K562 (cell line): ENCODE measurements around the gene STT3B. TPM values are rescaled to one million over a fixed set of nuclear protein-coding genes. Genes with fewer than 3 reads are reported as not detected.

Experiments
- ATAC-seq: fragments of 200-7000 bp; cut with Tn5 transposase; 3 replicates; pipeline ENCODE4 v1.9.1; 2020; ENCODE audit warnings: moderate library complexity
- BruUV-seq: library from RNA; stranded (reverse); fragments of 400-500 nt; replicated peaks from 2 replicates; lab custom pipeline; 2021; lab: Mats Ljungman, UMichigan
- CTCF ChIA-PET: fragments of 300-600 bp; formaldehyde crosslinking; extraction: SDS; loops from one replicate; lab custom pipeline; 2021; ENCODE audit warnings: low intra/inter-chr PET ratio; lab: Yijun Ruan, JAX
- POLR2A ChIA-PET: fragments of 300-600, 350-650 bp; sonication (Branson Sonifier 250); formaldehyde crosslinking; extraction: SDS; loops from one replicate; lab custom pipeline; 2021; ENCODE audit warnings: antibody characterized with exemption, inconsistent platforms; lab: Yijun Ruan, JAX
- DNase-seq, 4 experiments: peaks; one replicate each; pipeline versions ENCODE4 v3.0.0 to v3.0.0-alpha.2; 2011 to 2018; ENCODE audit warnings: low spot score in 3 of 4, mixed read lengths in 3 of 4; ENCODE audit errors: extremely low read depth in 1 of 4
- FAIRE-seq: peaks from 2 replicates; lab custom pipeline; 2011; peaks lifted over from hg19 to GRCh38; lab: Jason Lieb, UNC
- H2AFZ ChIP-seq: 2 replicates; pipeline ENCODE4 v1.6.0; 2011; ENCODE audit warnings: low read depth, low read length, control low read depth, inconsistent platforms
- H3K27ac ChIP-seq: fragments of 200-600 bp; 3 replicates; pipeline ENCODE4 v1.8.0; 2011; ENCODE audit warnings: low read depth, mild to moderate bottlenecking, control low read depth, inconsistent platforms, low read length, moderate library complexity, mixed read lengths; ENCODE audit errors: extremely low read depth
- H3K27me3 ChIP-seq, 2 experiments: fragments of 300-600 bp in 1 of 2; 2 replicates in 1 of 2; 3 replicates in 1 of 2; pipeline versions ENCODE4 v1.6.0 to v1.8.0; 2011; ENCODE audit warnings: inconsistent platforms in 2 of 2, low read length in 2 of 2, mild to moderate bottlenecking in 1 of 2, mixed read lengths in 1 of 2, moderate library complexity in 1 of 2; ENCODE audit not compliant: control insufficient read depth in 2 of 2, insufficient read depth in 2 of 2
- H3K36me3 ChIP-seq: fragments of 300-600 bp; 3 replicates; pipeline ENCODE4 v1.8.0; 2011; ENCODE audit warnings: mild to moderate bottlenecking, low read length, inconsistent platforms; ENCODE audit not compliant: control insufficient read depth, insufficient read depth
- H3K4me1 ChIP-seq, 2 experiments: fragments of 200-600 bp in 1 of 2; replicated peaks in 1 of 2; 2 replicates in 1 of 2; 3 replicates in 1 of 2; pipeline versions ENCODE4 v1.5.1 to v1.8.0; 2011; ENCODE audit warnings: inconsistent platforms in 2 of 2, low read length in 2 of 2, mild to moderate bottlenecking in 1 of 2, mixed read lengths in 1 of 2, moderate library complexity in 1 of 2; ENCODE audit not compliant: control insufficient read depth in 2 of 2, insufficient read depth in 2 of 2
- H3K4me2 ChIP-seq: 2 replicates; pipeline ENCODE4 v1.6.1; 2011; ENCODE audit warnings: low read length, control low read depth, inconsistent platforms, mixed read lengths; ENCODE audit not compliant: insufficient read depth
- H3K4me3 ChIP-seq: fragments of 200-600 bp; sonication (generic), shearing (Covaris generic); 2 replicates; pipeline ENCODE4 v1.5.1; 2016; ENCODE audit warnings: control low read depth, inconsistent platforms
- H3K79me2 ChIP-seq: fragments of 200-600 bp; 3 replicates; pipeline ENCODE4 v1.8.0; 2011; ENCODE audit warnings: low read length, inconsistent platforms; ENCODE audit not compliant: control insufficient read depth, insufficient read depth
- H3K9ac ChIP-seq, 2 experiments: 2 replicates each; pipeline versions ENCODE4 v1.6.0 to v1.6.1; 2011; ENCODE audit warnings: low read depth in 2 of 2, low read length in 2 of 2, control low read depth in 1 of 2, inconsistent platforms in 1 of 2, mild to moderate bottlenecking in 1 of 2, mixed read lengths in 1 of 2; ENCODE audit not compliant: insufficient read depth in 1 of 2
- H3K9me1 ChIP-seq: one replicate; pipeline ENCODE4 v1.6.0; 2011; ENCODE audit warnings: inconsistent platforms, mild to moderate bottlenecking, low read length, moderate library complexity; ENCODE audit not compliant: control insufficient read depth, insufficient read depth
- H3K9me3 ChIP-seq: replicated peaks from 2 replicates; pipeline ENCODE4 v1.5.1; 2011; ENCODE audit warnings: low read depth, low read length, inconsistent platforms; ENCODE audit not compliant: control insufficient read depth, insufficient read depth
- H4K20me1 ChIP-seq: replicated peaks from 2 replicates; pipeline ENCODE4 v1.6.1; 2011; ENCODE audit warnings: low read length, inconsistent platforms, mixed read lengths; ENCODE audit not compliant: control insufficient read depth, insufficient read depth
- CBFA2T2 ChIP-seq: fragments of 450-650 bp; conservative IDR thresholded peaks from 2 replicates; pipeline ENCODE4 v1.6.1; 2017; ENCODE audit warnings: mild to moderate bottlenecking
- DPF2 ChIP-seq: fragments of 450-650 bp; IDR thresholded peaks from 2 replicates; pipeline ENCODE4 v1.6.1; 2016
- L3MBTL2 ChIP-seq: fragments of 450-650 bp; IDR thresholded peaks from 2 replicates; pipeline ENCODE4 v1.6.1; 2016; ENCODE audit warnings: mild to moderate bottlenecking, moderate library complexity
- MYNN ChIP-seq, 2 experiments: sonication (generic); formaldehyde crosslinking in 1 of 2; IDR thresholded peaks; 2 replicates each; pipeline versions ENCODE4 v1.5.0 to v1.6.1; 2016 to 2020; ENCODE audit warnings: antibody characterized with exemption in 1 of 2, missing genetic modification reagents in 1 of 2
- RBM39 ChIP-seq: fragments of 200-400 bp; formaldehyde crosslinking; optimal IDR thresholded peaks from 2 replicates; pipeline ENCODE3; 2018; ENCODE audit warnings: low read depth, low read length
- RUNX1 ChIP-seq: sonication (generic); IDR thresholded peaks from 2 replicates; pipeline ENCODE4 v1.6.1; 2016; ENCODE audit warnings: antibody characterized with exemption, low read depth
- ZBED1 ChIP-seq: IDR thresholded peaks from 2 replicates; pipeline ENCODE4 v1.6.1; 2014
- ZBTB8A ChIP-seq: fragments of 450-650 bp; IDR thresholded peaks from 2 replicates; pipeline ENCODE4 v1.6.1; 2018; ENCODE audit warnings: mild to moderate bottlenecking, moderate library complexity; ENCODE audit not compliant: partially characterized antibody
- ZNF316 ChIP-seq: fragments of 450-650 bp; IDR thresholded peaks from 2 replicates; pipeline ENCODE4 v1.6.1; 2016
- ZNF589 ChIP-seq: fragments of 200-800 bp; sonication (Bioruptor generic); IDR thresholded peaks from 2 replicates; pipeline ENCODE4 v1.6.1; 2016; ENCODE audit warnings: low read depth, missing genetic modification characterization, missing compliant biosample characterization
- ZNF75A ChIP-seq: fragments of 450-650 bp; formaldehyde crosslinking; IDR thresholded peaks from 2 replicates; pipeline ENCODE4 v1.4.0; 2020; ENCODE audit warnings: mild to moderate bottlenecking
- WGBS: fragments of 100-300 bp; shearing (Covaris generic); methylation state at CpG from one replicate; pipeline ENCODE4 v1.1.6; 2016; ENCODE audit warnings: low coverage, mixed read lengths; ENCODE audit not compliant: insufficient coverage; ENCODE audit errors: missing lambda C conversion rate; 5-methylcytosine and 5-hydroxymethylcytosine counted together
- in situ Hi-C: fragments of 300-500 bp; cut with MboI; formaldehyde crosslinking; loops from 4 replicates; pipeline ENCODE4 v1.15.0; 2018; ENCODE audit warnings: inconsistent platforms, mixed read lengths
- intact Hi-C: fragments of 100-400 bp; cut with micrococcal nuclease; formaldehyde crosslinking; loops from 2 replicates; pipeline ENCODE4 v1.14.2; 2022
- polyA plus RNA-seq, 8 experiments: library from polyadenylated mRNA; depleted of rRNA in 4 of 8; stranded (reverse) in 5 of 8; unstranded in 3 of 8; fragments of >200 nt; fragmentation: Nextera tagmentation in 2 of 8; fragmentation: Illumina TruSeq in 1 of 8; extraction: Ambion mirVana in 2 of 8; extraction: Trizol in 1 of 8; gene quantifications; 2 replicates each; pipeline versions ENCODE4 v1.2.1 to v1.2.3, GENCODE V29; 2011 to 2014; ENCODE audit warnings: inconsistent platforms in 1 of 8, missing spikeins in 1 of 8
- total RNA-seq, 7 experiments: library from RNA; depleted of rRNA in 6 of 7; stranded (reverse); fragments of >200 nt in 6 of 7; fragmentation: Illumina TruSeq in 2 of 7; extraction: Trizol in 2 of 7; gene quantifications; 2 replicates each; pipeline versions ENCODE4 v1.2.1 to v1.2.3, GENCODE V29; 2011 to 2021; ENCODE audit warnings: low replicate concordance in 1 of 7
- TF ChIP-seq, protein P1 (sequence below): IDR thresholded peaks from 2 replicates; pipeline ENCODE4 v1.6.1; 2011; ENCODE audit warnings: borderline replicate concordance, low read depth, mild to moderate bottlenecking, moderate library complexity, low read length; ENCODE audit not compliant: insufficient read depth, poor library complexity, severe bottlenecking
- TF ChIP-seq, protein P2 (sequence below), 2 experiments: IDR thresholded peaks in 1 of 2; conservative IDR thresholded peaks in 1 of 2; 2 replicates each; pipeline ENCODE4 v1.6.1; 2016; ENCODE audit warnings: low read depth in 2 of 2, mild to moderate bottlenecking in 1 of 2, missing compliant biosample characterization in 1 of 2, missing genetic modification characterization in 1 of 2, moderate library complexity in 1 of 2

STT3B gene
- total and polyA plus RNA-seq, 9 of the 15 experiments (the other 6 are each of a cell fraction or from before 2014, with no cell fraction given), result 22.4 to 147 (median 100) TPM

DNA sequence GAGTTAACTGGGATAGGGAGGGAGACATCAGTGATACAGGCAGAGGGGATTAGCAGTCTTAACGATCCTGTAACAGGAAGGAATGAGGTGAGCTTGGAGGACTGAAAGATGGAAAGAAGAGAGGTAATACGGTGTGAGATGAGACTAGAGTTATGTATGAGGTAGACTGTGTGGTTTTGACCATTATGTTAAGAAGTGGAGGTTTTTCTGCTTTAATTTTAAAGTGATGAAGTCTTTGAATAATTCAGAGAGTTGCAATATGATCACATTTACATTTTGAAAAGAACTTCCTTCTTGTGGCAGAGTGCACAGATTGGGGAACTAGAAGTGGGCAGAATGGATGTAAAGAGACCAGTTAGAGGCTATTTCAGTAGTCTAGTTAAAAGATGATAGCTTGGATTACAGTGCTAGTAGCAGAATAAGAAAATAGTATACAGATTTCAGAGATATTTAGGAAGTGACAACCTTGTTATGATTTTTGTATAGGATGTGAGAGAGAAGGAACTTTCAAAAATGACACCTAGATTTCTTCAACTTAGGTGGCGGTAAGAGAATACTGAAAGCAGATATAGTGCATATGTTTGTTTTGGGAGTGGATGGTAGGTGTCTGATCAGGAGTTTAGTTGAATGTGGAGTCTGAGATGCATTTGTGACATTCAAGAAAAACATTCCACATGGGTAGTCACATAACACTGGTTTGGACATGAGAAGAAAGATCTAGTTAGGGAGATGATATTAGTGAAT is 40.5 kb downstream of the STT3B start:
- H3K9me3 ChIP-seq, result no peaks in the 10 kb centered on the region
- DNase-seq (no peak), ATAC-seq (peak; percentile 34; the same call in 2 of the 3 replicates), FAIRE-seq (no peak)
- no peak overlapping the region for H3K4me3 ChIP-seq
- H3K27ac ChIP-seq, result no peak overlapping the region
- in situ Hi-C loops, result no loop called here
- no peak overlapping the region for H3K4me2 ChIP-seq
- peaks cover 13% of the 10 kb centered on the region; the same call in 1 of the 2 replicates for H4K20me1 ChIP-seq
- no peaks in the 10 kb centered on the region for H3K27me3 ChIP-seq
- H3K36me3 ChIP-seq, result peaks cover 12% of the 10 kb centered on the region; the same call in 2 of the 3 replicates
- CTCF ChIA-PET, result no interaction called here
- BruUV-seq, result no TSS peak
- no peak overlapping the region for H3K9ac ChIP-seq
- POLR2A ChIA-PET, result interaction anchor here (1.0 kb wide), 1 partner anchor 27 kb away, joined by 4 read pairs; no protein-coding TSS in a partner anchor
- H3K79me2 ChIP-seq, result peaks cover 87% of the 10 kb centered on the region
- no peaks in the 10 kb centered on the region for H3K9me1 ChIP-seq
- no peak overlapping the region for H2AFZ ChIP-seq
- intact Hi-C loops, result no loop called here
- WGBS, result 56% methylated on average over 3 of the region's 3 CpGs
- H3K4me1 ChIP-seq, result peaks cover 0 to 2% of the 10 kb centered on the region in 2 experiments; a peak in 1 of 5 replicates
- TF ChIP-seq ZBED1, result no peak
- no peak for TF ChIP-seq RBM39
- no peak for TF ChIP-seq ZNF316
- TF ChIP-seq, protein P1, sequence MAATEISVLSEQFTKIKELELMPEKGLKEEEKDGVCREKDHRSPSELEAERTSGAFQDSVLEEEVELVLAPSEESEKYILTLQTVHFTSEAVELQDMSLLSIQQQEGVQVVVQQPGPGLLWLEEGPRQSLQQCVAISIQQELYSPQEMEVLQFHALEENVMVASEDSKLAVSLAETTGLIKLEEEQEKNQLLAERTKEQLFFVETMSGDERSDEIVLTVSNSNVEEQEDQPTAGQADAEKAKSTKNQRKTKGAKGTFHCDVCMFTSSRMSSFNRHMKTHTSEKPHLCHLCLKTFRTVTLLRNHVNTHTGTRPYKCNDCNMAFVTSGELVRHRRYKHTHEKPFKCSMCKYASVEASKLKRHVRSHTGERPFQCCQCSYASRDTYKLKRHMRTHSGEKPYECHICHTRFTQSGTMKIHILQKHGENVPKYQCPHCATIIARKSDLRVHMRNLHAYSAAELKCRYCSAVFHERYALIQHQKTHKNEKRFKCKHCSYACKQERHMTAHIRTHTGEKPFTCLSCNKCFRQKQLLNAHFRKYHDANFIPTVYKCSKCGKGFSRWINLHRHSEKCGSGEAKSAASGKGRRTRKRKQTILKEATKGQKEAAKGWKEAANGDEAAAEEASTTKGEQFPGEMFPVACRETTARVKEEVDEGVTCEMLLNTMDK, result no peak
- TF ChIP-seq L3MBTL2, result no peak
- TF ChIP-seq ZBTB8A, result no peak
- no peak for TF ChIP-seq MYNN (IDR thresholded peaks at IDR 0.05)
- TF ChIP-seq MYNN (CRISPR knock-in tag; IDR thresholded peaks at IDR 0.05), result no peak
- no peak for TF ChIP-seq ZNF75A (CRISPR knock-in tag)
- TF ChIP-seq RUNX1, result no peak
- TF ChIP-seq CBFA2T2, result no peak
- TF ChIP-seq, protein P2, sequence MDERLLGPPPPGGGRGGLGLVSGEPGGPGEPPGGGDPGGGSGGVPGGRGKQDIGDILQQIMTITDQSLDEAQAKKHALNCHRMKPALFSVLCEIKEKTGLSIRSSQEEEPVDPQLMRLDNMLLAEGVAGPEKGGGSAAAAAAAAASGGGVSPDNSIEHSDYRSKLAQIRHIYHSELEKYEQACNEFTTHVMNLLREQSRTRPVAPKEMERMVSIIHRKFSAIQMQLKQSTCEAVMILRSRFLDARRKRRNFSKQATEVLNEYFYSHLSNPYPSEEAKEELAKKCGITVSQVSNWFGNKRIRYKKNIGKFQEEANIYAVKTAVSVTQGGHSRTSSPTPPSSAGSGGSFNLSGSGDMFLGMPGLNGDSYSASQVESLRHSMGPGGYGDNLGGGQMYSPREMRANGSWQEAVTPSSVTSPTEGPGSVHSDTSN (CRISPR knock-in tag; IDR thresholded peaks at IDR 0.05; ENCODE audit: low read depth), result no peak
- TF ChIP-seq, protein P2 (tag; conservative IDR thresholded peaks at IDR 0.05; ENCODE audit: low read depth), result no peak
- TF ChIP-seq ZNF589 (CRISPR knock-in tag), result no peak
- TF ChIP-seq DPF2, result no peak
